H1 (cell line): ENCODE data around the gene VIPR2. TPM values are rescaled to one million over a fixed set of nuclear protein-coding genes. Genes with fewer than 3 reads are reported as not detected.

ENCODE experiments used
- CTCF ChIA-PET: fragments of 300-600 bp; sonication (Branson Sonifier 250); formaldehyde crosslinking; loops from one replicate; lab custom pipeline; 2021; ENCODE audit not compliant: partially characterized antibody; lab: Charles Lee
- POLR2A ChIA-PET: fragments of 300-600 bp; sonication (Branson Sonifier 250); formaldehyde crosslinking; loops from one replicate; lab custom pipeline; 2021; ENCODE audit warnings: inconsistent platforms; ENCODE audit not compliant: partially characterized antibody; lab: Charles Lee
- DNase-seq, 2 experiments: peaks; one replicate each; pipeline versions ENCODE4 v3.0.0 to v3.0.0-alpha.2; 2010 to 2022; ENCODE audit warnings: low spot score in 2 of 2, low read depth in 1 of 2, mixed read lengths in 1 of 2
- FAIRE-seq: peaks from 2 replicates; lab custom pipeline; 2011; peaks lifted over from hg19 to GRCh38; lab: Jason Lieb, UNC
- H2AFZ ChIP-seq: 2 replicates; pipeline ENCODE4 v1.8.1; 2012; ENCODE audit warnings: low read length, inconsistent platforms
- H2AK5ac ChIP-seq: 2 replicates; pipeline ENCODE4 v1.6.1; 2013; ENCODE audit warnings: low read depth, low read length
- H2BK120ac ChIP-seq: replicated peaks from 2 replicates; pipeline ENCODE3; 2013; ENCODE audit warnings: low read depth, low read length, inconsistent platforms
- H2BK12ac ChIP-seq: 2 replicates; pipeline ENCODE4 v1.6.1; 2013; ENCODE audit warnings: low read depth, low read length
- H2BK15ac ChIP-seq: 2 replicates; pipeline ENCODE4 v1.6.1; 2013; ENCODE audit warnings: low read length
- H2BK20ac ChIP-seq: 2 replicates; pipeline ENCODE4 v1.6.1; 2013; ENCODE audit warnings: low read length
- H2BK5ac ChIP-seq: 2 replicates; pipeline ENCODE4 v1.6.1; 2013; ENCODE audit warnings: low read depth, low read length
- H3K14ac ChIP-seq: 2 replicates; pipeline ENCODE4 v1.6.1; 2013; ENCODE audit warnings: inconsistent platforms; ENCODE audit not compliant: insufficient read length
- H3K18ac ChIP-seq: 2 replicates; pipeline ENCODE4 v1.6.1; 2013; ENCODE audit warnings: low read length; ENCODE audit errors: extremely low read depth
- H3K23ac ChIP-seq: 2 replicates; pipeline ENCODE4 v1.6.1; 2013; ENCODE audit warnings: inconsistent platforms; ENCODE audit not compliant: insufficient read length
- H3K23me2 ChIP-seq: 2 replicates; pipeline ENCODE4 v1.6.1; 2013; ENCODE audit warnings: low read depth, low read length
- H3K27ac ChIP-seq: 2 replicates; pipeline ENCODE4 v1.6.1; 2011; ENCODE audit warnings: low read depth, low read length, inconsistent platforms
- H3K27me3 ChIP-seq, 4 experiments: replicated peaks in 1 of 4; 1 replicate in 1 of 4; 2 replicates in 3 of 4; pipeline versions ENCODE4 v1.6.1 to v1.8.1; 2011 to 2013; ENCODE audit warnings: low read length in 3 of 4, mild to moderate bottlenecking in 3 of 4, inconsistent platforms in 2 of 4, mixed read lengths in 2 of 4, moderate library complexity in 1 of 4; ENCODE audit not compliant: control insufficient read depth in 3 of 4, insufficient read depth in 3 of 4; ENCODE audit errors: extremely low read depth in 1 of 4
- H3K36me3 ChIP-seq, 4 experiments: 2 replicates each; pipeline versions ENCODE4 v1.6.1 to v1.8.1; 2011 to 2013; ENCODE audit warnings: mild to moderate bottlenecking in 4 of 4, low read length in 3 of 4, moderate library complexity in 2 of 4, control low read depth in 1 of 4, inconsistent platforms in 1 of 4; ENCODE audit not compliant: insufficient read depth in 4 of 4, control insufficient read depth in 2 of 4
- H3K4ac ChIP-seq: replicated peaks from 2 replicates; pipeline ENCODE3; 2013; ENCODE audit warnings: low read length, low read depth, mixed read lengths, inconsistent platforms; ENCODE audit not compliant: insufficient read length
- H3K4me1 ChIP-seq, 4 experiments: replicated peaks in 1 of 4; 1 replicate in 1 of 4; 2 replicates in 3 of 4; pipeline versions ENCODE4 v1.6.1 to v1.8.1; 2011 to 2013; ENCODE audit warnings: low read length in 3 of 4, inconsistent platforms in 2 of 4, mixed read lengths in 1 of 4; ENCODE audit not compliant: insufficient read depth in 4 of 4, control insufficient read depth in 3 of 4
- H3K4me2 ChIP-seq, 2 experiments: 2 replicates each; pipeline versions ENCODE4 v1.6.1 to v1.8.1; 2011 to 2013; ENCODE audit warnings: low read depth in 2 of 2, low read length in 2 of 2, control low read depth in 1 of 2, inconsistent platforms in 1 of 2, mild to moderate bottlenecking in 1 of 2; ENCODE audit not compliant: insufficient read depth in 1 of 2
- H3K4me3 ChIP-seq, 4 experiments: fragments of 200-600, 300-600 bp in 1 of 4; sonication (generic), shearing (Covaris generic), sonication (Bioruptor Twin) in 1 of 4; 2 replicates each; pipeline versions ENCODE4 v1.5.1 to v1.8.1; 2011 to 2016; ENCODE audit warnings: low read length in 4 of 4, low read depth in 3 of 4, control low read depth in 2 of 4, inconsistent platforms in 2 of 4, mild to moderate bottlenecking in 2 of 4, mixed read lengths in 1 of 4, moderate library complexity in 1 of 4; ENCODE audit not compliant: insufficient read depth in 2 of 4; ENCODE audit errors: extremely low read depth in 1 of 4
- H3K56ac ChIP-seq: replicated peaks from 2 replicates; pipeline ENCODE3; 2013; ENCODE audit warnings: low read depth, mild to moderate bottlenecking, mixed read lengths, low read length, inconsistent platforms; ENCODE audit not compliant: insufficient read length
- H3K79me1 ChIP-seq: 2 replicates; pipeline ENCODE4 v1.6.1; 2013; ENCODE audit warnings: low read depth, low read length, control low read depth
- H3K79me2 ChIP-seq, 2 experiments: 2 replicates each; pipeline versions ENCODE4 v1.6.1 to v1.8.1; 2012 to 2013; ENCODE audit warnings: low read length in 2 of 2, mild to moderate bottlenecking in 2 of 2, inconsistent platforms in 1 of 2; ENCODE audit not compliant: insufficient read depth in 2 of 2, control insufficient read depth in 1 of 2
- H3K9ac ChIP-seq, 4 experiments: replicated peaks in 1 of 4; 1 replicate in 1 of 4; 2 replicates in 3 of 4; pipeline versions ENCODE4 v1.6.1 to v1.8.1; 2011 to 2013; ENCODE audit warnings: low read depth in 3 of 4, low read length in 3 of 4, control low read depth in 2 of 4, mild to moderate bottlenecking in 2 of 4, moderate library complexity in 2 of 4, inconsistent platforms in 1 of 4; ENCODE audit errors: extremely low read depth in 1 of 4
- H3K9me3 ChIP-seq, 2 experiments: 2 replicates each; pipeline versions ENCODE4 v1.6.1 to v1.8.1; 2012 to 2013; ENCODE audit warnings: mild to moderate bottlenecking in 2 of 2, moderate library complexity in 2 of 2, control low read depth in 1 of 2, inconsistent platforms in 1 of 2, low read depth in 1 of 2, low read length in 1 of 2, mixed read lengths in 1 of 2; ENCODE audit not compliant: insufficient read depth in 2 of 2
- H4K20me1 ChIP-seq, 2 experiments: replicated peaks in 1 of 2; 2 replicates each; pipeline versions ENCODE3 to v1.8.1; 2011 to 2013; ENCODE audit warnings: inconsistent platforms in 2 of 2, low read length in 2 of 2, mild to moderate bottlenecking in 1 of 2; ENCODE audit not compliant: insufficient read depth in 2 of 2, control insufficient read depth in 1 of 2
- H4K5ac ChIP-seq: 2 replicates; pipeline ENCODE4 v1.6.1; 2013; ENCODE audit warnings: low read length, low read depth, mixed read lengths, inconsistent platforms; ENCODE audit not compliant: insufficient read length
- H4K8ac ChIP-seq: 2 replicates; pipeline ENCODE4 v1.8.0; 2013; ENCODE audit warnings: mild to moderate bottlenecking, moderate library complexity, low read length, inconsistent platforms; ENCODE audit not compliant: insufficient read depth; ENCODE audit errors: extremely low read depth
- H4K91ac ChIP-seq: replicated peaks from 2 replicates; pipeline ENCODE3; 2013; ENCODE audit warnings: low read length, mixed read lengths, inconsistent platforms; ENCODE audit not compliant: insufficient read length
- ASH2L ChIP-seq: fragments of 200-600, 300-600 bp; sonication (generic); IDR thresholded peaks from one replicate; pipeline ENCODE4 v1.7.1; 2017; ENCODE audit warnings: low read length
- CHD2 ChIP-seq: IDR thresholded peaks from 2 replicates; pipeline ENCODE4 v1.6.1; 2012; ENCODE audit warnings: low read length, improper control_type of control experiment
- CTBP2 ChIP-seq: IDR thresholded peaks from 2 replicates; pipeline ENCODE4 v1.7.0; 2011; ENCODE audit warnings: borderline replicate concordance, mild to moderate bottlenecking, moderate library complexity, mixed read lengths, low read length; ENCODE audit not compliant: insufficient read depth, insufficient read length
- FOSL1 ChIP-seq: IDR thresholded peaks from 2 replicates; pipeline ENCODE4 v1.6.1; 2011; ENCODE audit warnings: mild to moderate bottlenecking, low read depth, low read length, moderate library complexity; ENCODE audit not compliant: insufficient read depth
- JUN ChIP-seq: IDR thresholded peaks from 2 replicates; pipeline ENCODE4 v1.6.1; 2011; ENCODE audit warnings: low read depth, mild to moderate bottlenecking, improper control_type of control experiment, low read length
- KDM4A ChIP-seq: IDR thresholded peaks from one replicate; pipeline ENCODE4 v1.7.1; 2012; ENCODE audit warnings: low read depth, mild to moderate bottlenecking, moderate library complexity, low read length, inconsistent platforms; ENCODE audit not compliant: severe bottlenecking
- NANOG ChIP-seq: IDR thresholded peaks from 2 replicates; pipeline ENCODE4 v1.6.1; 2011; ENCODE audit warnings: low read length, low read depth, mild to moderate bottlenecking, inconsistent platforms; ENCODE audit not compliant: insufficient read depth, poor library complexity, severe bottlenecking
- NRF1 ChIP-seq: IDR thresholded peaks from 2 replicates; pipeline ENCODE4 v1.6.1; 2011; ENCODE audit warnings: mild to moderate bottlenecking, low read depth, low read length, improper control_type of control experiment
- PHF8 ChIP-seq: fragments of 200-600 bp; sonication (generic); conservative IDR thresholded peaks from 2 replicates; pipeline ENCODE4 v1.7.1; 2012; ENCODE audit warnings: low read depth, mild to moderate bottlenecking, inconsistent platforms, low read length, moderate library complexity
- POLR2AphosphoS5 ChIP-seq: IDR thresholded peaks from 2 replicates; pipeline ENCODE4 v1.6.1; 2011; ENCODE audit warnings: low read depth, low read length
- SIN3A ChIP-seq, 2 experiments: IDR thresholded peaks in 1 of 2; conservative IDR thresholded peaks in 1 of 2; 2 replicates each; pipeline ENCODE4 v1.6.1; 2011 to 2012; ENCODE audit warnings: low read length in 2 of 2, improper control_type of control experiment in 1 of 2, low read depth in 1 of 2, mild to moderate bottlenecking in 1 of 2
- SIRT6 ChIP-seq: IDR thresholded peaks from one replicate; pipeline ENCODE4 v1.7.1; 2012; ENCODE audit warnings: low read length, inconsistent platforms
- SP4 ChIP-seq: IDR thresholded peaks from 2 replicates; pipeline ENCODE4 v1.6.1; 2012; ENCODE audit warnings: low read length, inconsistent platforms
- TCF12 ChIP-seq: IDR thresholded peaks from 2 replicates; pipeline ENCODE4 v1.6.1; 2011; ENCODE audit warnings: low read depth, mild to moderate bottlenecking, low read length
- YY1 ChIP-seq: IDR thresholded peaks from 2 replicates; pipeline ENCODE4 v1.6.1; 2011; ENCODE audit warnings: low read depth, mild to moderate bottlenecking, low read length
- WGBS, 2 experiments: shearing (Covaris generic) in 1 of 2; methylation state at CpG; one replicate each; pipeline versions ENCODE4 v1.1.6 to v1.1.7; 2013 to 2015; ENCODE audit warnings: low lambda C conversion rate in 2 of 2, mixed read lengths in 2 of 2, inconsistent platforms in 1 of 2, low coverage in 1 of 2, missing lambda C conversion rate in 1 of 2; ENCODE audit not compliant: insufficient replicate concordance in 2 of 2, insufficient coverage in 1 of 2, insufficient read length in 1 of 2; ENCODE audit errors: extremely low coverage in 1 of 2, missing lambda C conversion rate in 1 of 2; 5-methylcytosine and 5-hydroxymethylcytosine counted together
- polyA plus RNA-seq, 7 experiments: library from polyadenylated mRNA; depleted of rRNA in 3 of 7; stranded (reverse) in 5 of 7; unstranded in 2 of 7; fragments of >200 nt in 5 of 7; fragments of 200-250 nt in 2 of 7; gene quantifications; 1 replicate in 5 of 7; 2 replicates in 1 of 7; 4 replicates in 1 of 7; pipeline versions ENCODE4 v1.2.1 to v1.2.3, GENCODE V29; 2011 to 2013; ENCODE audit warnings: missing spikeins in 2 of 7, mixed read lengths in 2 of 7
- total RNA-seq: library from RNA; stranded (reverse); fragmentation: NEBNext Ultra II Directional; extraction: Animal tissue kit (Norgen Biotek cat#: 25700); gene quantifications from 2 replicates; pipeline ENCODE4 v1.2.1, GENCODE V29; 2021

VIPR2 gene
- total and polyA plus RNA-seq, 2 of the 8 experiments (the other 6 are each of a cell fraction or from before 2014, with no cell fraction given), result 2.4 to 6.3 TPM

- Histone ChIP-seq H4K5ac (no peak overlapping the region), H2AFZ (no peak overlapping the region), H3K56ac (no peak overlapping the region), H3K23ac (no peak overlapping the region), H4K20me1 (no peaks in the 10 kb centered on the region), H3K36me3 (no peaks in the 10 kb centered on the region), H2BK5ac (no peak overlapping the region), H3K23me2 (no peaks in the 10 kb centered on the region), H3K27me3 (no peaks in the 10 kb centered on the region), H2AK5ac (no peak overlapping the region), H3K79me2 (no peaks in the 10 kb centered on the region), H3K4me3 (no peak overlapping the region), H2BK12ac (no peak overlapping the region), H3K79me1 (no peaks in the 10 kb centered on the region), H3K9me3 (no peaks in the 10 kb centered on the region; a peak in 1 of 4 replicates), H3K27ac (no peak overlapping the region), H3K4me1 (no peaks in the 10 kb centered on the region), H3K4ac (no peak overlapping the region), H2BK120ac (no peak overlapping the region), H3K9ac (no peak overlapping the region), H3K14ac (no peak overlapping the region), H3K18ac (no peak overlapping the region), H2BK15ac (no peak overlapping the region), H3K4me2 (no peak overlapping the region), H4K8ac (no peak overlapping the region), H4K91ac (no peak overlapping the region), H2BK20ac (no peak overlapping the region)
- DNase-seq (no peak), FAIRE-seq (no peak)
- no peak for TF ChIP-seq JUN
- TF ChIP-seq SIRT6, result no peak
- no peak for TF ChIP-seq KDM4A
- TF ChIP-seq CTBP2, result no peak
- no peak for TF ChIP-seq TCF12
- no peak for TF ChIP-seq YY1
- TF ChIP-seq PHF8, result no peak
- no peak for TF ChIP-seq SP4
- TF ChIP-seq SIN3A (conservative IDR thresholded peaks at IDR 0.05 in 1 of 2, IDR thresholded peaks at IDR 0.05 in 1 of 2; ENCODE audit: low read depth in 1 of 2, low read length in 2 of 2), result no peak
- TF ChIP-seq CHD2, result no peak
- no peak for TF ChIP-seq ASH2L
- no peak for TF ChIP-seq FOSL1
- TF ChIP-seq NANOG, result no peak
- no peak for TF ChIP-seq NRF1
- TF ChIP-seq POLR2AphosphoS5, result no peak
- ChIA-PET POLR2A (interaction anchor here (1.0 to 1.2 kb wide), 2 partner anchors 12 to 14 kb away, joined by 3 read pairs; no protein-coding TSS in a partner anchor), CTCF (interaction anchor here (1.0 kb wide), 1 partner anchor 12 kb away, joined by 3 read pairs; no protein-coding TSS in a partner anchor)
- WGBS, 2 experiments, result 78% methylated on average over 6 of the region's 6 CpGs; no CpG with 5 or more reads in 1 of the 2 experiments
Observed at GRCh38 chr7:159159731-159160130, 15.1 kb upstream of the VIPR2 start.
